NT2/D1 (cell line): Measurements from ENCODE around the gene USP38.
"Not testable (repeated sequence)": the region's sequence is repeated elsewhere in the genome, so short reads cannot be mapped to it uniquely, and the experiment has no call there.

Experiments
- DNase-seq: peaks from one replicate; pipeline ENCODE4 v3.0.0-alpha.2; 2011; ENCODE audit warnings: low read depth, low spot score
- H3K27me3 ChIP-seq: 2 replicates; pipeline ENCODE4 v1.6.0; 2011; ENCODE audit warnings: mild to moderate bottlenecking; ENCODE audit not compliant: insufficient read length, insufficient read depth
- H3K36me3 ChIP-seq: 2 replicates; pipeline ENCODE4 v1.6.1; 2011; ENCODE audit warnings: mild to moderate bottlenecking, low read length, mixed read lengths; ENCODE audit not compliant: insufficient read depth, insufficient read length
- H3K4me1 ChIP-seq: 2 replicates; pipeline ENCODE4 v1.5.1; 2011; ENCODE audit not compliant: insufficient read depth, insufficient read length
- H3K4me3 ChIP-seq: 2 replicates; pipeline ENCODE4 v1.5.1; 2011; ENCODE audit warnings: low read depth; ENCODE audit not compliant: insufficient read length
- H3K9ac ChIP-seq: 2 replicates; pipeline ENCODE4 v1.6.0; 2011; ENCODE audit warnings: low read depth; ENCODE audit not compliant: insufficient read length
- H3K9me3 ChIP-seq: 2 replicates; pipeline ENCODE4 v1.5.1; 2011; ENCODE audit warnings: mild to moderate bottlenecking, low read length; ENCODE audit not compliant: insufficient read depth
- SUZ12 ChIP-seq: IDR thresholded peaks from 2 replicates; pipeline ENCODE4 v1.6.1; 2011; ENCODE audit not compliant: insufficient read length, insufficient read depth; ENCODE audit errors: extremely low read depth
- YY1 ChIP-seq: IDR thresholded peaks from 2 replicates; pipeline ENCODE4 v1.6.1; 2011; ENCODE audit not compliant: insufficient read length, insufficient read depth
- ZNF274 ChIP-seq: IDR thresholded peaks from 2 replicates; pipeline ENCODE4 v1.6.1; 2011; ENCODE audit warnings: mild to moderate bottlenecking, low read depth, low read length

Gene USP38

GRCh38 chr4:143184503-143185252 lies at the start of gene USP38:
Gene USP38 (plus strand): TSS chr4:143184917. CDS start chr4:143185451, 534 bp downstream.
- peak; percentile 59 for DNase-seq
- peaks cover 19% of the 10 kb centered on the region for H3K36me3 ChIP-seq
- peak within 1 kb of the TSS; percentile 95 for H3K9ac ChIP-seq
- TF ChIP-seq ZNF274 (no peak), YY1 (no peak), SUZ12 (no peak)
- no peaks in the 10 kb centered on the region for H3K9me3 ChIP-seq
- no peaks in the 10 kb centered on the region for H3K4me1 ChIP-seq
- H3K27me3 ChIP-seq, result no peaks in the 10 kb centered on the region
- peak within 1 kb of the TSS; percentile 93 for H3K4me3 ChIP-seq

GRCh38 chr4:143135358-143135757 lies 49.4 kb upstream of the USP38 start:
- no peak for DNase-seq
- H3K27me3 ChIP-seq, result no peaks in the 10 kb centered on the region
- TF ChIP-seq YY1, result no peak
- TF ChIP-seq SUZ12, result no peak
- no peak for TF ChIP-seq ZNF274
- no peak overlapping the region for H3K4me3 ChIP-seq
- H3K4me1 ChIP-seq, result no peaks in the 10 kb centered on the region
- no peaks in the 10 kb centered on the region for H3K36me3 ChIP-seq
- no peaks in the 10 kb centered on the region for H3K9me3 ChIP-seq
- H3K9ac ChIP-seq, result no peak overlapping the region

DNA sequence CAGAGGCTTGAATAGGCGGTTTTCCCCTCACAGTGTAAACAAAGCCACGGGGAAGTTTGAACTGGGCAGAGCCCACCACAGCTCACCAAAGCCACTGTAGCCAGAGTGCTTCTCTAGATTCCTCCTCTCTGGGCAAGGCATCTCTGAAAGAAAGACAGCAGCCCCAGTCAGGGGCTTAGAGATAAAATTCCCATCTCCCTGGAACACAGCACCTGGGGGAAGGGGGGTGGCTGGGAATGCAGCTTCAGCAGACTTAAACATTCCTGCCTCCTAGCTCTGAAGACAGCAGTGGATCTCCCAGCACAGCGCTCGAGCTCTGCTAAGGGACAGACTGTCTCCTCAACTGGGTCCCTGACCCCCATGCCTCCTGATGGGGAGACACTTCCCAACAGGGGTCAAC lies 44.0 kb upstream of the USP38 start:
- H3K4me3 ChIP-seq, result no peak overlapping the region
- DNase-seq, result peak; percentile 3
- H3K9ac ChIP-seq, result no peak overlapping the region
- H3K9me3 ChIP-seq, result no peaks in the 10 kb centered on the region
- no peaks in the 10 kb centered on the region for H3K36me3 ChIP-seq
- H3K4me1 ChIP-seq, result no peaks in the 10 kb centered on the region
- TF ChIP-seq SUZ12 (no peak), ZNF274 (no peak), YY1 (no peak)
- no peaks in the 10 kb centered on the region for H3K27me3 ChIP-seq

- DNase-seq, result no peak
- Histone ChIP-seq H3K36me3 (no peaks in the 10 kb centered on the region), H3K9ac (no peak overlapping the region), H3K27me3 (no peaks in the 10 kb centered on the region), H3K4me3 (no peak overlapping the region), H3K9me3 (0 out of 2 replicates have a peak, but pooled peaks cover 2% of the 10 kb centered on the region), H3K4me1 (no peaks in the 10 kb centered on the region)
- TF ChIP-seq SUZ12 (no peak), YY1 (no peak), ZNF274 (no peak)
Observed at GRCh38 chr4:143148521-143148920, 36.2 kb upstream of the USP38 start.

DNA sequence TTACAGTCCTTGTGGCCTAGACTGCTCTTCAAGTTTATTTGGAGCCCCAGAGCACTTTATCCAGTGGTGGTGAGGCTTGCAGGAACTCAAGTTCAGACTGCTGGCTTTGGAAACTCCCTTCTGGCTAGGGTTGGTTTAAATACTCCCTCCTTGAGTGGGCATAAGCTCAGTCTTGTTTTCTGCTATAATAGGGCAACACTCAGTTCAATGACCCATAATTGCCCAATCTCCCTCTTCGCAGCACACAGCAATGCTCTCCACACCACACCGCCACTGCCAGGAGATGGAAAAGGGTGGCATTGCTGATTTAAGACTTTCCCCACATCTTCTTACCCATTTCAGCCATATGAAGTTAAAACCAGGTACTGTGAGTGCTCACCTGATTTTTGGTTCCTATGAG lies 27.9 kb upstream of the USP38 start:
- no peak for TF ChIP-seq YY1
- TF ChIP-seq SUZ12, result no peak
- TF ChIP-seq ZNF274, result no peak
- Histone ChIP-seq H3K9me3 (0 out of 2 replicates have a peak, but pooled peaks cover 4% of the 10 kb centered on the region), H3K4me1 (no peaks in the 10 kb centered on the region), H3K9ac (no peak overlapping the region), H3K4me3 (no peak overlapping the region), H3K36me3 (no peaks in the 10 kb centered on the region), H3K27me3 (no peaks in the 10 kb centered on the region)
- DNase-seq, result no peak

DNA sequence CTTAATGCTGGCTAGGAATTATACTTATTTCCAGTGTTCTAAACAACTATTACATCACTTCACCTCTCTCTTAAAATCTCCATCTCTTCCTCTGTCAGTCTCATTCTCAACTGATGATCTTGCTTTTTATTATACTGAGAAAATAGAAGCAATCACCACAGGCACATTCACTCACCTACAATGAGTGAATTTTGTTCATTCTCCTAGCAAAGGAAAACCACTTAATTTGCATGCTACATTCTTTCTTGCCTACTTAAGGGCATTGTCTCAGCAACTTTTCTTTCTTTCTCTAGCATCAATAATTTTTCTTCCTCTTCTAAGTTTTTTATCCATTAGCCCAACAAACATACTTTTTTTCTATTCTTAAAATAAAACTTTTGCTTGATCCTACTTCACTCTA lies 21.1 kb upstream of the USP38 start:
- H3K4me1 ChIP-seq, result no peaks in the 10 kb centered on the region
- TF ChIP-seq SUZ12, result no peak
- no peak for TF ChIP-seq YY1
- TF ChIP-seq ZNF274, result no peak
- no peaks in the 10 kb centered on the region for H3K27me3 ChIP-seq
- DNase-seq, result no peak
- H3K4me3 ChIP-seq, result no peak overlapping the region
- H3K9ac ChIP-seq, result no peak overlapping the region
- H3K36me3 ChIP-seq, result no peaks in the 10 kb centered on the region
- peaks cover 8% of the 10 kb centered on the region; the same call in 1 of the 2 replicates for H3K9me3 ChIP-seq

DNA sequence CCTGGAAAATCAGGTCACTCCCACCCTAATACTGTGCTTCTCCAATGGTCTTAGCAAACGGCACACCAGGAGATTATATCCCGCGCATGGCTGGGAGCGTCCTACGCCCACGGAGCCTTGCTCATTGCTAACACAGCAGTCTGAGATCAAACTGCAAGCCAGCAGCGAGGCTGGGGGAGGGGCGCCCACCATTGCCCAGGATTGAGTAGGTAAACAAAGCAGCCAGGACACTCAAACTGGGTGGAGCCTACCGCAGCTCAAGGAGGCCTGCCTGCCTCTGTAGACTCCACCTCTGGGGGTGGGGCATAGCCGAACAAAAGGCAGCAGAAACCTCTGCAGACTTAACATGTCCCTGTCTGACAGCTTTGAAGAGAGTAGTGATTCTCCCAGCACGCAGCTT lies 18.0 kb upstream of the USP38 start:
- not testable (repeated sequence) for H3K9ac ChIP-seq, H3K4me1 ChIP-seq, H3K27me3 ChIP-seq, DNase-seq, H3K9me3 ChIP-seq, H3K36me3 ChIP-seq, H3K4me3 ChIP-seq

DNA sequence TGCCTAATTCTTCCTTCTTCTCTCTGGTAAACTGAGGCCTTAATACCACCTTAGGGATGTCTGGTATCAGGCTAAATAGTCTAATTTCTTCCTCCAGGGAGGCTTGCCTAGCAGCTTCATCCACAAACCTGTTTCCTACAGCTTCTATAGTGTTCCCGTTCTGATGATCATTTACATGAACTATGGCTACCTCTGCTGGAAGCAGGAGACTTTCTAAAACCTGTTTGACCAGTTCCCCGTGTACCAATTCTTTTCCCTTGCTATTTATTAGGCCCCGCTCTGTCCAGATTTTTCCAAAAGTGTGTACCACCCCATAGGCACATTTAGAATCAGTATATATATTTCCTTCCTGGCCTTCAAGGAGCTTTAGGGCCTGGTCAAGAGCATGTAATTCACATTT lies 5.8 kb upstream of the USP38 start:
- H3K27me3 ChIP-seq, result no peaks in the 10 kb centered on the region
- H3K9me3 ChIP-seq, result no peaks in the 10 kb centered on the region
- H3K9ac ChIP-seq, result no peak overlapping the region
- no peak overlapping the region for H3K4me3 ChIP-seq
- no peak for DNase-seq
- TF ChIP-seq YY1 (no peak), ZNF274 (no peak), SUZ12 (no peak)
- H3K4me1 ChIP-seq, result no peaks in the 10 kb centered on the region
- no peaks in the 10 kb centered on the region for H3K36me3 ChIP-seq
